Suppressor macrophage treated with lipopolysaccharide for 4 hours (primary cell): ENCODE results near the gene MYRF.

Experiments used
- DNase-seq: peaks from one replicate; pipeline ENCODE4 v3.0.0-alpha.2; 2020

The MYRF gene

DNA sequence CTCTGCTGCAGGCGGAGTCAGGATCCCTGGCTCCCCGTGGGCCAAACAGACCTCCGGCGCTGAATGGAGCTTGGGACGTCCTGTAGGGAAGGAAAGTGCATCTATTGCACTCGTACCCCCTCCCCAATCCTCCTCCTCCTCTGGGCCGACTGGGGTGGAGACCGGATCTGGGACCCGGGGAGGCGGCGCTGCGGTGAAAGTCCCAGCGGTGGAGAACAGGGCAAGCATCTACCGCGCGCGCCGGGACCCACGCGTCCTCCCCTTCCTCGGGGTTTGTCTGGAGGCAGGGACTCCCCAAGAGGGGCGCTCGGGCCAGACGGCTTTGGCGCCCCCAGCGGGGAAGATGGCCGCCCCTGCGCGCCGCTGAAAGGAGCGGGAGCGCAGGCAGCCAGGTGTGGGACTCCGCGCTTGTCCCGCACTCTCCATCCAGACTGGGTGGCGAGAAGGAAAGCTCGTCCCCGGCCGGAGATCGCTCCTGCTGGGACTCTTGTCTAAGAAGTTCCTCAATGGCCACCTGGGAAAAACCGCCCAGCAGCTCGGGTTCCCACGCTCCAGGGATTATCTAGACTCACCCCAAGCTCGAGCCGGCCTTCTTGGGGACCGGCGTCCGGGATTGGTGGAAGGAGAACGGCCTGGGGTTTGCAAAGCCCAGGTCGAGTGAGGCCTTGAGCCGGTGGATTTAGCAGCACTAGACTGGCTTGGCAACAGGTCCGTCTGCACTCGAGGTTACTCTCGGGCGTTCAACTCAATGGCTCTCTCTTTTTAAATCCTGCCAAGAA lies 76.4 kb downstream of the MYRF start:
- peak; percentile 24 for DNase-seq

DNA sequence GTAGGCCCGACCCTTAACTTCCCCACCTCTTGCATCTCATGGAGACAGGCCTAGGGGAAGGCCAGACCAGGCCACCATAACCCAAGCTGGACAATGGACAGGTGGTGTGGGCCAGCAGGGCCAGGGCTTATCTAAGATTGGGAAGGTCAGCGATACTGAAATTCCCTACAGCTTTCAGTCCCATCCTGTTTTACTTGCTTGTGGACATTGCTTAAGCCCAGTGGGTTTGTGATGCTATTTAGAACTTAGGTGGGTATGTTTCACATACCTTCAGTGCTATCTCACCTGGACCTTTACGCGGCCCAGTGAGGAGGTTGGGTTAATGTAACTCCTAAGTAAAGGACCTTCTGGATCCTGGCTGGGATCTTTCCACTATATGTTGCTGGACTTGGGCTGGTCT lies 77.4 kb downstream of the MYRF start:
- no peak for DNase-seq

GRCh38 chr11:61830237-61831105 lies 78.0 kb downstream of the MYRF start:
- no peak for DNase-seq

- no peak for DNase-seq
Measured at GRCh38 chr11:61832207-61832606, 79.8 kb downstream of the MYRF start.

- no peak for DNase-seq
Measured at GRCh38 chr11:61832754-61833153, 80.3 kb downstream of the MYRF start.

GRCh38 chr11:61833471-61833870 lies 81.0 kb downstream of the MYRF start:
- DNase-seq = no peak

DNA sequence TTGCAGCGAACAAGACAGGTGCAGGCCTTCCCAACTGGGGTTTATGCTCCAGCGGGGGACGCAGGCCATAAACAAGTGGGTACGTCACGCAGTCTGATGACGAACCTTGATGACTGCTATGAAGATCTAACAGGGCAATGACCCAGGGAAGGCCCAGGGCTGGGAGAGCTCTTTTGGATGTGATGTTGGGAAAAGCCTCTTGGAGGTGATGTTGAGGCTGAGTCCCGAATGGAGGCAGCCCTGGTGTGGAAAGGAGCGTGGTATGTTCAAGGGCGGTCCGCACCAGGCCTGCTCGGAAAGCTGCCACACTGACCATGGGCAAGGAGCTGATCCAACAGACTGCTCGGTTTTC lies 81.5 kb downstream of the MYRF start:
- no peak for DNase-seq

DNA sequence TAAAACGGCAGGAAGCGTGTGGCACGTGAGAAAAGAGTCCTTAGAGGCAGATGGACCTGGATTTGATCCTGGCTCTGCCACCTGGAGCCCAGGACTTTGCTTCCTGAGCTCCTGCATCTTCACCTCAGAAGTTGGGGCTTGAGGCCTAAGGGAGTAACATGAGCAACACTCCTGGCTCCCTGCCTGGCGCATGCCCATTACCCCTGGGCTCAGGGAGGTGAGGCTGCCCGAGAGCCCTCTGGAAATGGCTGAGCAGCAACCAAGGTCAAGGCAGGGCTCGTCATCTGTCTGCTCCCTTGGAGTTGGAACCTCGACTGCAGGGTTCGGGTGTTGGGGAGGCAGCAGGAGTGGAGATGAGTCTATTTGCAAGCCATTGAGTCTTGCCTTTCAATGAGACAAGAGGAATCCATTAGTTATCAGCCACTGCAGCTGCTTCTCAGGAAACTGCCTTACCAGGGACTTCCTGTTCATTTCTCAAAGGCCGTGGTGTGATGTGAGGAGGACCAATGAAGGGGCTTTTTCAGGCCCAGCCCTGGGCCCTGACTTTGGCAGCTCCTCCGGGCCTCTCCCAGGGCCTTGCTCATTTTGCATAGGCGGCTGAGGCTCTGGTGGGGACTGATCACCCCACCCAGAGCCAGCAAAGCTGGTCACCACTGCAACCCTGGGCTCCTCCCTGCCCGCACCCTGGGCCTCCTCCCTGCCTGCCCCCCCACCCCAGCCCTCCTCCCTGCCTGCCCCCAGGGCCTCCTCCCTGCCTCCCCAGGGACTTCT lies 82.0 kb downstream of the MYRF start:
- peak; percentile 70 for DNase-seq

GRCh38 chr11:61836193-61836592 lies 83.8 kb downstream of the MYRF start:
- no peak for DNase-seq

DNA sequence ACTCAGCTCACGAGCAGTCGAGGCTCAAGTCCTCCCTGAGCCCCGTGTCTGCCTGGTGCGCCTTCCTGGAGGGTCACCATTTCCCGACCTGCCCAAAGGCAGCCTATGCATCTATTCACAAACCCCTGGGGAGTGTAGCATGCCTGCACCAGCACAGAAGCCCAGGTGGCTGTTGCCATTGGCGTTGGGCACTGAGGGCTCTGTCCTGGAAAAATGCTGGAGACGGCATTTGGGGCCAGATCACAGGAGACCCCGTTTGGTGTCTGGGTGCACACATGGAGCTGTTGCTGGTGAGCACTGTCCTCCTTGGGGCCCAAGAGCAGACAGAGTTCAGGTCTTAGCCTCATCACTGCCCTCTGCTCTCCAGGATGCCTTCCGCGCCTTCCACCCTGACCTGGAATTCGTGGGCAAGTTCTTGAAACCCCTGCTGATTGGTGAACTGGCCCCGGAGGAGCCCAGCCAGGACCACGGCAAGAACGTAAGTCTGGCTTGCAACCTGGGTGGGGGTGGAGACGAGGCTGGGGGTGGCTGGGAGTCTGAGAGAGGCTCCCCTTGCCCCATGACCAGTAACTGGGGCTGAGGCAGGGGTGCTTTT lies 85.1 kb downstream of the MYRF start:
- DNase-seq = no peak
